ENCODE results near the gene RRP36.

GRCh38 chr6:42973926-42974325, 47.5 kb upstream of the RRP36 start:
- TF ChIP-seq CTCF (IDR thresholded peaks at IDR 0.05; ENCODE audit: insufficient read depth, low read length, poor library complexity, severe bottlenecking) (no peak), EZH2phosphoT487 (conservative IDR thresholded peaks at IDR 0.05; ENCODE audit: low read length) (no peak)
